ENCODE results near the gene HOMER3. TPM values are rescaled to one million over a fixed set of nuclear protein-coding genes. Genes with fewer than 3 reads are reported as not detected.
A peak's percentile ranks its signal among the peaks of the same experiment; 100 is the strongest.

Gene HOMER3
- total RNA-seq, 1 experiment from 2014 or later, result 58.9 TPM

DNA sequence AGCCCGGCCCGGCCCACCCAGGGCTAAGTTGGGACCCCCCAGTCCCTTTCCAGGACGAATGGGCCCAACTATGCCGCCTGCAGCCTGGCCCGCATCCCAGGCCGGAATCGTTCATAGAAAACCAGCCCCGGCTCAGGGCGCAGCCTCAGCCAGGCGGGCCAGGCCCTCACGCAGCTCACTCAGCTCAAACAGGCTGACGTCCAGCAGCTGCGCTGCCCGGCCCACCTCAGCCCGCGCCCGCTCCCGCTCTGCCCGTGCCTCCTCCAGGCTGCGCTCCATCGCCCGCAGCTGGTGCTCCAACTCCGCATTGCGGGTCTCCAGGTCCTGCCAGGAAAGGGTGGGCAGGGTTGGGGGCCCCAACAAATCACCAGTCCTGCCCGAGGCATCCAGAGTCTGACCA, 11.7 kb downstream of the HOMER3 start:
- Mint-ChIP-seq H3K27me3 (ENCODE audit: insufficient read depth, unreplicated experiment) (no peaks in the 10 kb centered on the region), H3K9me3 (ENCODE audit: unreplicated experiment) (no peaks in the 10 kb centered on the region), H3K27ac (ENCODE audit: low read depth, unreplicated experiment) (no peak overlapping the region), H3K36me3 (ENCODE audit: insufficient read depth, unreplicated experiment) (peaks cover 76% of the 10 kb centered on the region), H3K4me3 (ENCODE audit: unreplicated experiment) (no peak overlapping the region), H3K4me1 (ENCODE audit: insufficient read depth, unreplicated experiment) (no peaks in the 10 kb centered on the region)
- ChIA-PET CTCF (interaction anchor here (2.4 kb wide), 1 partner anchor 58 kb away, joined by 6 read pairs; no protein-coding TSS in a partner anchor), POLR2A (interaction anchor here (0.6 to 3.4 kb wide), 4 partner anchors 10 to 339 kb away, joined by 3 to 20 read pairs (median 5); partner anchors contain the start of genes COPE and DDX49)
- no TSS peak for BruUV-seq (replicated peaks)
- TF ChIP-seq CTCF (IDR thresholded peaks at IDR 0.05; ENCODE audit: unreplicated experiment), result no peak
- intact Hi-C loops (cut with micrococcal nuclease), result no loop called here
- DNase-seq (ENCODE audit: unreplicated experiment), result no peak

GRCh38 chr19:18928018-18928805, 12.8 kb downstream of the HOMER3 start:
- CTCF ChIA-PET, result interaction anchor here (0.5 to 2.4 kb wide), 3 partner anchors 9 to 59 kb away, joined by 3 to 6 read pairs (median 3); partner anchors contain the start of genes COPE and DDX49
- TSS peak; percentile 80 for BruUV-seq (replicated peaks)
- no peaks in the 10 kb centered on the region for H3K27me3 Mint-ChIP-seq (ENCODE audit: insufficient read depth, unreplicated experiment)
- H3K4me1 Mint-ChIP-seq (ENCODE audit: insufficient read depth, unreplicated experiment), result no peaks in the 10 kb centered on the region
- no peak overlapping the region for H3K4me3 Mint-ChIP-seq (ENCODE audit: unreplicated experiment)
- no peaks in the 10 kb centered on the region for H3K9me3 Mint-ChIP-seq (ENCODE audit: unreplicated experiment)
- no peak for DNase-seq (ENCODE audit: unreplicated experiment)
- intact Hi-C loops (cut with micrococcal nuclease), result no loop called here
- no peak for TF ChIP-seq CTCF (IDR thresholded peaks at IDR 0.05; ENCODE audit: unreplicated experiment)
- H3K36me3 Mint-ChIP-seq (ENCODE audit: insufficient read depth, unreplicated experiment), result peaks cover 87% of the 10 kb centered on the region
- H3K27ac Mint-ChIP-seq (ENCODE audit: low read depth, unreplicated experiment), result no peak overlapping the region
- POLR2A ChIA-PET, result interaction anchor here (1.1 to 3.4 kb wide), 4 partner anchors 9 to 167 kb away, joined by 3 to 20 read pairs (median 5); partner anchors contain the start of genes COPE and DDX49

- no peak overlapping the region for H3K27ac Mint-ChIP-seq (ENCODE audit: low read depth, unreplicated experiment)
- POLR2A ChIA-PET, result no interaction called here
- no peaks in the 10 kb centered on the region for H3K9me3 Mint-ChIP-seq (ENCODE audit: unreplicated experiment)
- H3K36me3 Mint-ChIP-seq (ENCODE audit: insufficient read depth, unreplicated experiment), result peaks cover 78% of the 10 kb centered on the region
- intact Hi-C loops (cut with micrococcal nuclease), result no loop called here
- H3K4me3 Mint-ChIP-seq (ENCODE audit: unreplicated experiment), result no peak overlapping the region
- CTCF ChIA-PET, result no interaction called here
- H3K27me3 Mint-ChIP-seq (ENCODE audit: insufficient read depth, unreplicated experiment), result no peaks in the 10 kb centered on the region
- no TSS peak for BruUV-seq (replicated peaks)
- DNase-seq (ENCODE audit: unreplicated experiment), result no peak
- no peak for TF ChIP-seq CTCF (IDR thresholded peaks at IDR 0.05; ENCODE audit: unreplicated experiment)
- peaks cover 6% of the 10 kb centered on the region for H3K4me1 Mint-ChIP-seq (ENCODE audit: insufficient read depth, unreplicated experiment)
Measured at GRCh38 chr19:18924684-18925213, 16.3 kb downstream of the HOMER3 start.

GRCh38 chr19:18922228-18922985, 18.6 kb downstream of the HOMER3 start:
- CTCF ChIA-PET, result interaction anchor here (0.8 kb wide), 1 partner anchor 472 kb away, joined by 4 read pairs; no protein-coding TSS in a partner anchor
- POLR2A ChIA-PET, result interaction anchor here (2.1 kb wide), 1 partner anchor 17 kb away, joined by 6 read pairs; no protein-coding TSS in a partner anchor
- no peaks in the 10 kb centered on the region for H3K9me3 Mint-ChIP-seq (ENCODE audit: unreplicated experiment)
- DNase-seq (ENCODE audit: unreplicated experiment), result no peak
- no peak overlapping the region for H3K27ac Mint-ChIP-seq (ENCODE audit: low read depth, unreplicated experiment)
- intact Hi-C loops (cut with micrococcal nuclease), result no loop called here
- no peak overlapping the region for H3K4me3 Mint-ChIP-seq (ENCODE audit: unreplicated experiment)
- peaks cover 7% of the 10 kb centered on the region for H3K4me1 Mint-ChIP-seq (ENCODE audit: insufficient read depth, unreplicated experiment)
- H3K36me3 Mint-ChIP-seq (ENCODE audit: insufficient read depth, unreplicated experiment), result peaks cover 71% of the 10 kb centered on the region
- no peaks in the 10 kb centered on the region for H3K27me3 Mint-ChIP-seq (ENCODE audit: insufficient read depth, unreplicated experiment)
- TF ChIP-seq CTCF (IDR thresholded peaks at IDR 0.05; ENCODE audit: unreplicated experiment), result no peak
- no TSS peak for BruUV-seq (replicated peaks)
